Right ventricle myocardium inferior (tissue), 1 donor: ENCODE results near the gene MED25. TPM values are rescaled to one million over a fixed set of nuclear protein-coding genes. Genes with fewer than 3 reads are reported as not detected.

Source experiments
- ATAC-seq: fragments of 200-7000 bp; cut with Tn5 transposase; one replicate; pipeline ENCODE4 v1.9.1; 2020; ENCODE audit warnings: mild to moderate bottlenecking, moderate library complexity
- DNase-seq: peaks from one replicate; pipeline ENCODE4 v3.0.0; 2021; ENCODE audit errors: missing footprints
- intact Hi-C: fragments of 100-400 bp; cut with DNase I; formaldehyde crosslinking; loops from one replicate; pipeline ENCODE4 v1.11.0; 2022
- total RNA-seq: library from RNA; stranded (reverse); fragmentation: NEBNext Ultra II Directional; extraction: Animal tissue kit (Norgen Biotek cat#: 25700); gene quantifications from one replicate; pipeline ENCODE4 v1.2.1, GENCODE V29; 2021
- donor health status: DM: no; HTN: yes; CAD: no; lungs with severe emphysema.

Gene MED25
- total RNA-seq, 1 donor from 2014 or later = 70.4 TPM

- DNase-seq = no peak
- intact Hi-C loops = loop anchor here (2.0 kb wide), 3 partner anchors 15 to 85 kb away; partner anchors contain the start of genes AP2A1, FUZ and PNKP
These were observed 33.6 kb downstream of the MED25 start for GRCh38 chr19:49851456-49852259.

DNA sequence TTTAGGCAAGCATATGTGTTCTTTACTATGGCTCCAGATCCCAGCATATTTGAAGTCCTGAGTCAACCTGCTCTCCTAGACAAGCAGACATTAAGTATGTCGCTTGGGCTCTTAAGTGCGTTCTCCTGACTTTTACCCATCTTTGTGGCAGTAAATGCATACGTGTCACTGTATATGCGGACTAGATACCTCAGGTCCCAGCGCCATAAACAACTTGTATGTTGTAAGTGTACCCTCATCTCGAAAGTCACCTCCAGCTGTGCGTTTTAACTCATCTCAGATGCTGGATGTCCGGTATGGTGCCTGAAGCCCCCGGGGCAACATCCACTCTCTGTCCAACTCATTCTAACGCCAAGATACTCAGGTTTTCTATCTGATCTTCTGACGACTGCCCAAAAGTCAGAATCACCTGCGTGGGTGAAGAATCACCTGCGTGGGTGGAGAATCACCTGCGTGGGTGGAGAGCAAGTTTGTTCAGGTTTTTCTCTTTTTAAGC, 34.6 kb downstream of the MED25 start:
- no peak for DNase-seq
- intact Hi-C loops = no loop called here
- no peak for ATAC-seq

More at GRCh38 chr19:49851456-49852259, 33.6 kb downstream of the MED25 start:
- ATAC-seq = no peak

GRCh38 chr19:49853852-49854377, 35.8 kb downstream of the MED25 start:
- ATAC-seq = no peak
- intact Hi-C loops = no loop called here
- DNase-seq = peak; percentile 54

DNA sequence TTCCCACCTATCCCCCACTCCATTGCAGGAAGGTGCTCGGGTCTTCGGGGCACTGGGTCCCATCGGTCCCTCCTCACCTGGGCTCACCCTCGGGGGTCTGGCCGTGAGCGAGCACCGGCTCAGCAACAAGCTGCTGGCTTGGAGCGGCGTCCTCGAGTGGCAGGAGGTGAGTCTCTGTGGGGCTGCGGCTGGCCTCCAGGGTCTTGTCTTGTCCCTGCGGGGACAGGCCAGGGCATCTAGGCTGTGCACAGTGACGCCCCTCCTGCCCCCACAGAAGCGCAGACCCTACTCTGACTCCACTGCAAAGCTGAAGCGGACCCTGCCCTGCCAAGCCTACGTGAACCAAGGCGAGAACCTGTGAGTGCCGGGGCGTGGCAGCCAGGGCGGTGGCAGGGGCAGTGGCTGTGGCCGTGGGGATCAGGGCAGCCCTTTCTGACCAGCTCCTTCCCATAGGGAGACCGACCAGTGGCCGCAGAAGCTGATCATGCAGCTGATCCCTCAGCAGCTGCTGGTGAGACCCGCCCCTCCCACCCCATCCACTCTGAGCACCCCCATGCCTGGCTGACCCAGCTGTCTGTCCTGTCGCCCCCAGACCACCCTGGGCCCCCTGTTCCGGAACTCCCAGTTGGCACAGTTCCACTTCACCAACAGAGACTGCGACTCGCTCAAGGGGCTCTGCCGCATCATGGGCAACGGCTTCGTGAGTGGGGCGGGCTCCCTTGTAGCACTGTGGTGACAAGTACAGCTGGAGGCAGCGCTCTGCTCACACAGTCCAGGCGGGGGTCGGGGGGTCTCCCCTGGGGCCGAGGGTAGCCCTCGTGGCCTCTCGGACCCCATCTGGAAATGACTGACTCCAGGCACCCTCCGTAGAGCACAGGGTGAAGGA, 36.5 kb downstream of the MED25 start:
- ATAC-seq = no peak
- intact Hi-C loops = no loop called here
- DNase-seq = peak; percentile 52

DNA sequence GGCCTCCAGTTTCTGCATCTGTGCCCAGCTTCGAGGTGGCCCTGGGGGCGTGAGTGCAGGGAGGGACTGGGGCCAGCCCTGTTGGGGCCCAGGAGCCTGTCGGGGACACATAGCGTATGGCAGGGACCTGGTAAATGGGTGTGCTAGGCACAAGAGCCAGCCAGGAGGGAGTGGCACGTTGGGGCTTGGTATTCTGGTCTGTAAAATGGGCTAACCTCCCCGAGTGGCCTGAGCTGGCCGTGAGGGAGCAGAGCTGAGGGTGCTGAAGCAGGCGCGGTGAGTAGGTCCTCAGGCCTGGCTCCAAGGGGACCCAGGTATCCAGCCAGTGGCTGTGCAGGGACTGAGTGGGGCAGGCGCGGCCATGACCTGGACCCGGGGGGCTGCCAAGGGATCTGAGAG, 37.2 kb downstream of the MED25 start:
- intact Hi-C loops = no loop called here
- ATAC-seq = no peak
- peak; percentile 51 for DNase-seq

- DNase-seq = peak; percentile 22
- intact Hi-C loops = no loop called here
- no peak for ATAC-seq
These were observed 37.8 kb downstream of the MED25 start for GRCh38 chr19:49855676-49856573.

- intact Hi-C loops = no loop called here
- no peak for ATAC-seq
These were observed 38.5 kb downstream of the MED25 start for GRCh38 chr19:49856574-49857021.

GRCh38 chr19:49857061-49857837, 39.2 kb downstream of the MED25 start:
- ATAC-seq = no peak
- intact Hi-C loops = no loop called here
- peak; percentile 69 for DNase-seq

More at GRCh38 chr19:49856574-49857021, 38.5 kb downstream of the MED25 start:
- DNase-seq = peak; percentile 64

GRCh38 chr19:49857838-49858087, 39.7 kb downstream of the MED25 start:
- ATAC-seq = no peak
- peak; percentile 35 for DNase-seq
- intact Hi-C loops = no loop called here

DNA sequence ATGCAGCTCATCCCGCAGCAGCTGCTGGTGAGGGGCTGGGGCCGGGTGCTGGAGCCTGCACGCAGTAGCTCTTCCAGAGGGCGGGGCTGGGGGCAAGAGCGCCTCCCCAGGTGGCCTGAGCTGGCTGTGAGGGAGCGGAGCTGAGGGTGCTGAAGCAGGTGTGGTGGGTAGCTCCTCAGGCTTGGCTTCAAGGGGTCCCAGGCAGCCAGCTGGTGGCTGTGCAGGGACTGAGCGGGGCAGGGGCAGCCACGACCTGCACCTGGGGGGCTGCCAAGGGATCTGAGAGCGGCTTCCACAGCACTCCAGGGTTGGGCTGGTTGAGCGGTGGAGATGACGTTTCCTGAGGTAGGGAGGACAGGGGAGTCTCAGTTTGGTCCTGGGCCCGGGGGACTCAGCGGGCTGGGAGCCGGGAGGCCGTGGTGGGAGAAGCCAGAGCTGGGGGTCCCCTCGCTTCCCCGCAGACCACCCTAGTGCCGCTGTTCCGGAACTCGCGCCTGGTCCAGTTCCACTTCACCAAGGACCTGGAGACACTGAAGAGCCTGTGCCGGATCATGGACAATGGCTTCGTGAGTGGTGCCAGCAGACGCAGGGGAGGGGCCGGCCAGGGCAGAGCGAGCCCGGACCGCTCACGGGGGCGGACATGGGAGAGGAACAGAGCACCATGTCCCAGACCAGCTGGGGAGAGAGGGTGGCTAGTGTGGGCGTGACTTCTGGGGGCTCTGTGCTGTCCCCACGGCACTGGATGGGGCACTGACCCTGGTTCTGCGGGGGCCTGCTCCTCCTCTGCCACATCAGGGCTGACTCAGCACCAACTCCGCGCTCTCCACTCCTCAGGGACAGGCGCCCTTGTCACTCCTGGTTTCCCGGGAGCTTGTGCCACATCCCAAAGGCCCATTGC, 40.2 kb downstream of the MED25 start:
- DNase-seq (peak; percentile 37), ATAC-seq (no peak)
- intact Hi-C loops = no loop called here

- ATAC-seq = no peak
- DNase-seq = peak; percentile 35
- intact Hi-C loops = no loop called here
These were observed 41.7 kb downstream of the MED25 start for GRCh38 chr19:49859682-49860335.

GRCh38 chr19:49860336-49861102, 42.4 kb downstream of the MED25 start:
- intact Hi-C loops = no loop called here
- ATAC-seq = no peak

GRCh38 chr19:49861107-49861506, 43.0 kb downstream of the MED25 start:
- DNase-seq (peak; percentile 79), ATAC-seq (peak; percentile 29)
- intact Hi-C loops = no loop called here

More at GRCh38 chr19:49860336-49861102, 42.4 kb downstream of the MED25 start:
- DNase-seq = no peak

DNA sequence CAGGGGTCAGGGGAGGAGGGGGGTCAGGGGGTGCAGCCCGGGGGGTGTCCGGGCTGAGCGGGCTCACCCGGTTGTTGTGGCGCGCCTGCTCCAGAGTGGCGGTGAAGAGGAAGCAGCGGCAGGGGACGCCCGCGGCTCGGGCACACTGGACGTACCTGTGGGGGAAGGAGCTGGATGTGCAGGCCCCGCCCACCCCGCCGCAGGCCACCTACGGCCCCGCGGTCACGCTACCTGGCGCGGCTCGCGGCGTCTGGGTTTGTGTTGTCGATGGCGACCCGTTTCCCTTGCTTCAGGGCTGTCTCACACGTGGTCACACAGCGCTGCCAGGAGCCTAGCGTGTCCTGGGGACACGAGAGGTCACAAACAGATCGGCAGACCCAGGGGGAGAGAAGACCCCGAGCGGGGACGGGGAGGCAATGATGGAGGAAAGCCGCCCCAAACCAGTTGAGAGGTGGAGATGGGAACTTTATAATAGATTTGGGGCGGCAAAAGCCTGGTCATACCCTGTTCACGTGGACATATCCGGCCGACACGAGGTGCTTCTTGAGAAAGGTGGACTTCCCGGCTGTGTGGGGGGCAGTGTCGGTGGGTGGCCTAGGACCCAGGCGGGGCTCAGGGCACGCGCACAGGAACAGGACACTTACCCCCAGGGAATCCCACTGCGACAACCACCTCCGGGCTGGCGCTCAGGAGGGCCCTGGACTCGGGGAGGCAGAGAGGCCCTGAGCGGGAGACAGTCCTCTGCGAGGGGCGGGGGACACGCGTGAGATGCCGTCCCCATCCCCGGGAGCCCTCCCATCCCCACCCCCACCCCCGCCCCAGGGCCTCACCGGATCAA, 43.7 kb downstream of the MED25 start:
- intact Hi-C loops = no loop called here

More for the DNA sequence above, 43.7 kb downstream of the MED25 start:
- ATAC-seq (no peak), DNase-seq (peak; percentile 61)
